GM18907 (cell line): ENCODE results near the gene CHD9.
"Not testable (repeated sequence)": the region's sequence is repeated elsewhere in the genome, so short reads cannot be mapped to it uniquely, and the experiment has no call there.

ENCODE experiments used
- ATAC-seq: cut with Tn5 transposase; IDR thresholded peaks from one replicate; pipeline ENCODE4 v1.9.1; 2021; ENCODE audit warnings: mild to moderate bottlenecking, moderate library complexity; ENCODE audit not compliant: unreplicated experiment

Gene CHD9

DNA sequence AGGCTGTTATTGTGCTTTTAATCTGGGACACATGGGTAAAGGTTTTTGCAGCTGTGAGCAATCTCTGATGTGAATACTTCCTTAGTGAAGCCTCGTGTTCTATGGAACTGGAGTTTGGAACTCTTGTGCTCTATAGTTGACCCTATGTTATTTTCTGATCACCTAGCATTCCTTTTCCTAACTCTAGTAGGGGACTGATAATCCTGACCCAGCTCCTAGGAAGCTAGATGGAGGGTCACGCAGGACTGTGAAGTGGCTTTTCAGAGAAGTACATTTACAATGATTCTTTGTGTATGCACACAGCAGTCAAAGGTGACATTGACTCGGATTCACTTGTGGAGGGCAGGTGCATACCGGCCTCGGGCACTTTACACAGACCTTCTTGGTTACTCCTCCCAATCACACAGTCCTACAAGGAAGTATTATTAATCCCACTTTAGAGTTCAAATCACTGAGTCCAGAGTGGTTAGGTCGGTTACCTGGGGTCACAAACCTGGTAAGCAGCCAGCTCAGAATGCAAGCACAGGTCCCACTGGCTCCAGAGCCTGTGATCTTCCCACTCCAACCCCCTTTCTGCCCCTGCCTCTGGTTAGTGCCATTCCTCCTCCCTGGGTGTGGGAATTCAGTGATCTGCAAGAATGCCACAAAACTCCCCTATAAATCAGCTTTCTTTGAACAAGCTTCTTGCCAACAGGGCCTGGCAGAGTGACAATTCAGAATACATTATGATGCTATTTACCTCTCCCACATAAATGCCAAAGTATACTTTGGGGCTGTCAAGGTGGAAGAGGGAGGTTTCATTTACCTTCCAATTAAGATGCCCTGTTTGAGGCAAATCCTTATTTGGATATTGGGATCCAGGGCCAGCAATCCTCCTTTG is 9.2 kb upstream of the CHD9 start:
- no peak for ATAC-seq

DNA sequence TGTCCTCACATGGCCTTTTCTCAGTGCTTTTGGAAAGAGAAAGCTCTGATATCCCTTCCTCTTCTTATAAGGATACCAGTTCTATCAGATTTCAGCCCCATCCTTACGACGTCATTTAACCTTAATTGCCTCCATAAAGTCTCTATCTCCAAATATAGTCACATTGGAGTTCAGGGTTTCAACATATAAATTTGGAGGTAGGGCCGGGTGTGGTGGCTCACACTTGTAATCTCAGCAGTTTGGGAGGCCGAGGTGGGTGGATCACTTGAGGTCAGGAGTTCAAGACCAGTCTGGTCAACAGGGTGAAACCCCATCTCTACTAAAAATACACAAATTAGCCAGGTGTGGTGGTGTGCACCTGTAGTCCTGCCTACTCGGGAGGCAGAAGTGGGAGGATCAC is 7.3 kb upstream of the CHD9 start:
- not testable (repeated sequence) for ATAC-seq

DNA sequence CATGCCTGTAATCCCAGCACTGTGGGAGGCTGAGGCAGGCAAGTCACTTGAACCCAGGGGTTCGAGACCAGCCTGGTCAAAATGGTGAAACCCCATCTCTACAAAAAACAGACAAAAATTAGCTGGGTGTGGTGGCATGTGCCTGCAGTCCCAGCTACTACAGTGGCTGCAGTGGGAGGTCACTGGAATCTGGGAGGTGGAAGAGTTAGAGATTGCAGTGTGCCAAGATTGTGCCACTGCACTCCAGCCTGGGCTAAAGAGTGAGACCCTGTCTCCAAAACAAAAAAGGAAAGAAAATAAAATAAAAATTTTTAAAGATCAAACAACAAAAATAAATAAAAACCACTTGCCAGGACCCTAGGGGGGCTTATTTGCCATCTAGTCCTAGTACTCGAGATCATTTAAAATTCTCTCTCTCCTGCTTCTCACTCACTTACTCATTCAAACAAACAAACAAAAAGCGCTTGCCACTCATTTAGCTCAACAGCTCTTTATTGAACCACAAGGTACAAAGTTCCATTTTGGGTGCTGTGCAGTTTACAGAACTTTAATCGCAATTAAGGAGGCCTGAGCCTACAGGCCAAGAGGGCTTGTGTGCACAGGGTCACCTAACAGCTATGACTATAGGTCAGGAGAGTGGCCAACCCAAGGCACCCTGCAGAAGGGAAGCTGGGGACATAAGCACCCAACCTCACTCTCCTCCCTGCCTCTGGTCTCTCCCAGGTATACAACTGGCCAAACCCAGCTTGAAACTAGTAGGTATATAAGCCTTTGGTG is 6.5 kb upstream of the CHD9 start:
- ATAC-seq, result no peak

DNA sequence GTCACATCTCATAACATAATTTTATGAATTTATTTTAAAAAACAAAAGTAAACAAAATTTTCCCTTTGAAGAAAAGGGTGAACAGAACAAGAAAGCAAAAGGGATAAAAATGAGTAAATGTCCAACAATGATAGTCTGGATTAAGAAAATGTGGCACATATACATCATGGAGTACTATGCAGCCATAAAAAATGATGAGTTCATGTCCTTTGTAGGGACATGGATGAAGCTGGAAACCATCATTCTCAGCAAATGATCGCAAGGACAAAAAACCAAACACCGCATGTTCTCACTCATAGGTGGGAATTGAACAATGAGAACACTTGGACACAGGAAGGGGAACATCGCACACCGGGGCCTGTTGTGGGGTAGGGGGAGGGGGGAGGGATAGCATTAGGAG is 3.5 kb upstream of the CHD9 start:
- ATAC-seq, result not testable (repeated sequence)

DNA sequence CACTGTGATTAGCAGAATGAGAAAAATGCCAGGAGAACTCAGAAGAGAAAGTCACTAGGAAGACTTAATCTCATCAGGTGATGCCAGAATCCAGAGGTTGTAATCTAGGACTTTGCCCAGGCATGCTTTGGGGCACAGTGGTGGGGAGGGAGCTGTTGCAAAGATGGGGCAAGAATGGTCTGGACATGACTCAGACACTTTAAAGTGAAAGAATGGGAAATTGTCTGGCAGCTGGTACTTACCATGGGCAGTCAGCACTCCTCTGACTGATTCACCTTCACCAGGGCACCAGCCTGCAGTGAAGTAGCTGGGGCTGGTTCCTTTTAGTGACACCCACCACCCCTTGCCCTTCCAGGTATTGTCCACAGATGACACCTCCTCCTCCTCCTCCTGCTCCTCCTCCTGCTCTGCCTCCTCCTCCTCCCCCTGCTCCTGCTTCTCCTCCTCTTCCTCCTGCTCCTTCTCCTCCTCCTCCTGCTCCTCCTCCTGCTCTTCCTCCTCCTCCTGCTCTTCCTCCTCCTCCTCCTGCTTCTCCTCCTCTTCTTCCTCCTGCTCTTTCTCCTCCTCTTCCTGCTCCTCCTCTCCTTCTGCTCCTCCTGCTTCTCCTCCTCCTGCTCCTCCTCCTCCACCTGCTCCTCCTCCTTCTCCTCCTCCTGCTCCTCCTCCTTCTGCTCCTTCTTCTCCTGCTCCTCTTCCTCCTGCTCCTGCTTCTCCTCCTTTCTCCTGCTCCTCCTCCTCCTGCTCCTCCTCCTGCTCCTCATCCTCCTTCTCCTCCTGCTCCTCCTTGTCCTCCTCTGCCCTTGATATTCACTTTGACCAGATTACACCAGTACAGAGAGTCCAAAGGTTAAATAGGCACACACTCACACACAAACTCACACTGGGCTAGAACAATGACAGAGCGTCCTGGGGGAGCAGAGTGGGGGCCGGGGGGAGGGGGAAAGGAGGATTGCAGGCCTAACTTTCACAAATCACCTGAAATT is 2.0 kb upstream of the CHD9 start, which contains the start of gene CHD9NB:
Gene CHD9NB (minus strand): TSS at position 379 of the 983 bp plus-strand sequence. CDS start 8,739 bp downstream, outside the sequence.
- peak; percentile 37 for ATAC-seq

DNA sequence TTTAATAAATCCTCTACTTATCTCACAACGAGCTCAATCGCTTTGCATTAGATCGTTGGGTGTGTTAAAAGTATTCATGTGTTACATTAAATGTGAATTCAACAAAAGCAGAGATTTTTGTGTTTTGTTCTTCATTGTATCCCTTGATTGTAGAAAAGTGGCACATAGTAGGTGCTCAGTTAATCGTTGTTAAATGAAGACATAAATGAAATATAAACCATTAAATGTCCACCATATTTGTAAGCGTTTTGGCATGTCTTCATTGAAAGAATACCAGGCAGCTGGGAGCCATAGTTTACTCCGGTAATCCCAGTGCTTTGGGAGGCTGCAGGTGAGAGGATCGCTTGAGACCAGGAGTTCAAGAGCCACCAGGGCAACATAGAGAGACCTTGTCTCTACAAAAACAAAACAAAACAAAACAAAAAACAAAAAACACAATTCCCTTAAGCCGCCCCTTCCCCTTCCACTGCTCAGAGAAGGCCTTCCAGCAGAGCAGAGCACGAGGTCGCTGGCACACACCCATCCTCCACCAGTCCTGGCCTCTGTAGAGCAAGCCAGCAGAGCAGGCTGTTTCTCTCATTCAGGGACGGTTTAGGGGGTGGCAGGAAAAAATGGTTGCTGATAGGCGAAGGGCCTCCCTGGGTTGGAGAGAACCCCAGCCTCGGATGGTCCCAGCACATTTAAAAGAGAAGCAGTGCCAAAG is 673 bp upstream of the CHD9 start:
- peak; percentile 40 for ATAC-seq

DNA sequence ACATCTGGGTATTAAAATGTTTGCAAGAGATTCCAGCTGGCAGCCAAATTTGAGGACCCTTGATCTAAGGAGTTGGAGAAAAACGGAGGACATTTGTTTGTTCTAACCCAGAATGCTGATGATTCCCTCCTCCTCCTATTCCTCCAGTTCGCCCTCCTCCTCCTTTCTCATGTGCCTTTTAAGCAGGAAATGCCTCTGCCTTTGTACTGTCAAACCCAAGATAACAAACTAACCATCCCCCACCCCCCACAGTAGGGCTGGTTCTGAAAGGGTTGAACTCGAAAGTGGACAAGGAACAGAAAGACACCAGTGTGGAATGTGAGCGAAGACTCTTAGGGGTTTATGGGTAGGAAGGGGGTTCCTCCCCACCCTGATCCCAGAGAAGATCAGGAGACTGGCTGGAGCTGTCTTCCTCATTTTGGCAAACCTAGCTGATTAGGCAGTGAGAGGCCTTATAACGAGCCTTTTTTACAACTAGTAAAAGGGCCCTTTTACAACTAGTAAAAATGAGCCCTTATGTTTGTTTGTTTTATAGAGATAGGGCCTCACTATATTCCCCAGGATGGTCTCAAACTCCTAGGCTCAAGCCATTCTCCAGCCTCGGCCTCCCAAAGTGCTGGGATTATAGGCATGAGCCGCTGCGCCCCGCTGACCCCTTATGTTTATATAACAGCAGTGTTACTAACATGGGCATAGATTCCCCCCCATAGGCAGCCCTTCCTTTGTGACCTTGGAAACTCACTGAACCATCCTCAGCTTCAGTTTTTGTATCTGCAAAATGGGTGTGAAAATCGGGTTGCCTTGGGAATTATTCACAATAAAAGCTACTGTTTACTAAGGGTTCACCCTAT is 975 bp downstream of the CHD9 start:
- ATAC-seq, result no peak

DNA sequence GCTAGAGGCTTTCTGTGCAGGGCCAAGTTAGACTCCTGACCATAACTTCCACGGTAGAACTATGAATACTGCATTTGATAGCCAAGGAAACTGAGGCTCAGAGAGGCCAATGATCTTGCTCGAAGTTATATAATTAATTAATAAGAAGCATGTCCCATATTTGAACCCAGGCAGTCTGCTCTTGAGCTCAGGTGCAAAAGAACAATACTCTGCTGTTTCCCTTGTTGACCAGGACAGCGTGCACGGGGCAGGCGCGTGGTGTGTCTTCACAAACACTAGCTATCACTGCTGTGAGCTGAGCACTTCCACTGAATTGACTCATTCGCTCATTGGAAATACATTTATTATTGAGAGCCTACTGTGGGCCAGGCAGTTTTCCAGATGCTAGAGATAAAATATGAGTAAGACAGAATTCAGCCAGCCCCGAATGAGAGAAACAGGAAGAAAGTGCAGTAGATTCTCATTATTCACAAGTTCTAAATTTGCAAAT is 1.6 kb downstream of the CHD9 start:
- no peak for ATAC-seq

DNA sequence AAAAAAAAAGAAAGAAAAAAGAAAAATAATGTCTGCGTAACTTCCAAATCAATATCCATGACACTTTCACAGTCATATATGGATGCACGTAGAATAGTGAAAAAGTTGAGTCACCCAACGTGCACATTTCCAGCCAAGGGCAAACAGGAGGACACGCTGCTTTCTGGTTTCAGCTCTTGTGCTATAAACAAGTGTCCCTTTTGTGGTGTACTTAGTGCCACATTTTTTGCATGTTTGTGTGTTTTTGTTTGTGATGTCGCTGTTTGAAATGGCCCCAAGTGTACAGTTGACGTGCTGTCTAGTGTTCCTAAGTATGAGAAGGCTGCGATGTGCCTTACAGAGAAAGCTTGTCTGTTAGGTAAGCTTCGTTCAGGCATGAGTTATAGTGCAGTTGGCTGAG is 2.9 kb downstream of the CHD9 start:
- ATAC-seq, result no peak

DNA sequence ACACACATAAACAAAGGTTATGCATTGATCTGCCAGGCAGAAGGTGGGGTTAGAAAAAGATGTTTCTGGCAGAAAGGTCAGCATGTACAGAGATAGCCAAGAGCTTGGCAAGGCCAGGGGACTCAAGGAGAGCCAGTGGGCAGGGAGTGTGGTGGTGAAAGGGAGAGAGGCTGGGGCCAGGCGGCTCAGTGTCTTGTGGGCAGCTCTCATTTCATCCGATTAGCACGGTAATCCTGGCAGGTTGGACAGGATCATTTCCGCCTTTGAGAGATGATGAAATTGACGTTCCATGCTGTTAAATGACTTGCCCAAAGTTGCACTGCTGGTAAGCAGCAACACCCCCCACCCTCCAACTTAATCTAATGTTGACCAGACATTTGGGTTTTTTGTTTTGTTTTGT is 3.6 kb downstream of the CHD9 start:
- no peak for ATAC-seq

DNA sequence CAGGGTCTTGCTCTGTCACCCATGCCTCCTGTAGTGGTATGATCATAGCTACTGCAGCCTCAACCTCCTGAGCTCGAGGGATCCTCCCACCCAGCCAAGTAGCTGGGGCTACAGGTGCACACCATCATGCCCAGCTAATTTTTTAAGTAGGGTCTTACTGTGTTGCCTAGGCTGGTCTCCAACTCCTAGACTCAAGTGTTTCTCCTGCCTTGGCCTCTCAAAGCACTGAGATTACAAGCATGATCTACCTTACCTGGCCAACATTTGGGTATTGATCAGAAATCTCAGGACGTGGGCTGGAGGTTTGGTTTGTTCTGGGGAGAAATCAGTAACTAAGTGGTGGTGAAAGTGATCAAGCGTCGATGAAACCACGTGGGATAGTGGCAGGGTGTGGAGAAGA is 4.1 kb downstream of the CHD9 start:
- no peak for ATAC-seq

DNA sequence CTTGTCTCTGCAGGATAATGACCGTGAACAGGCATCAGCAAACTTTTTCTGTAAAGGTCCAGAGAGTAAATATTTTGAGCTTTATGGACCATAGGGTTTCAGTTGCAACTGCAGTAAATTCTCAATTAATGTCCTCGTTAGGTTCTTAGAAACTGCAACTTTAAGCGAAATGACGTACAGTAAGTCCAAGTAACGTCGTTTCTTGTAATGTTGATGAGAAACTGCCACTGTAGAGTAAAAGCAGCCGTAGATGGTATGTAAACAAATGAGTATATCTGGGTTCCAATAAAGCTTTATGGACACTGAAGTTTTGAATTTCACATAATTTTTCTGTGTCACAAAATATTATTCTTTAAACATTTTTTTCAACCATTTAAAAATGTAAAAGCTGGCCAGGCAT is 4.9 kb downstream of the CHD9 start:
- no peak for ATAC-seq

DNA sequence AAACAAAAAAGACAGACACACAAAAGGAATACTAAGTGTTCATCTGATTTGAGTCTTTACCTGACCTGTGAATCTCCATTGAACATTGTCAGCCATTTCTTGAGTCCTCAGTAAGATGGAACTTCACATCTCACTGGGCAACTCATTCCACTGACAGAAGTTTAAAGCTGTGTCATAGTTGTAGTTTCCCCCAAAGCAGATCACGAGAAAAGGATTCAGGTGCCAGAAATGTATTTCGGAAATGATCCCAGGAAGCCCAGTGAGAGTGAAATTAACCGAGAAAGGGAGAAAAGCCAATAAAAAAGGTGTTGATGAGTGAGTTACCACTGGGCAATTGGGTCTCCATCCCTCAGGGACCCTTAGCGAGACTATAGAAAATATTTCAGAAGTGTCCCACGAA is 6.5 kb downstream of the CHD9 start:
- peak; percentile 17 for ATAC-seq

DNA sequence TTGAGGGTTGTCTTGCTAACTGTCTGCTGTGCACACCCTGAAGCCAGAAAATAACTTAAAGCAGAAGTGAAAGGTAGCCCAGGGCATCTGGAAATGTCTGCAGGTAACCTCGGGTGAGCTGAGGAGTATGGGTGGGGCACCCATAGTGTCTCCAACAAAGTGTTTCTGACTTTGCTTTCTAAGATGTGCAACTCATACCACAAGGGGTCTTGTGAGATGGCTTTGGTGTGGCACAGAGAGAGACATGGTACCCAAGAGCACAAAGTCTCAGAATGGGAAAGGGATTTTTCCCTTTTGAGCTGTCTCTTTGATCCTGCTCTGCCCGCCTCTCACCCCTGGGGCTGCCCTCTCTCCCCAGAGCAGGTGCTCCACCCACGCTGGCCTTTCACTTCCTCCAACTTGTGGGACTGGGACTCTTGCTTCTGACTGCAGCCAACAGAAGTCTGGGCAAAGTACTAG is 6.9 kb downstream of the CHD9 start:
- ATAC-seq, result peak; percentile 82

DNA sequence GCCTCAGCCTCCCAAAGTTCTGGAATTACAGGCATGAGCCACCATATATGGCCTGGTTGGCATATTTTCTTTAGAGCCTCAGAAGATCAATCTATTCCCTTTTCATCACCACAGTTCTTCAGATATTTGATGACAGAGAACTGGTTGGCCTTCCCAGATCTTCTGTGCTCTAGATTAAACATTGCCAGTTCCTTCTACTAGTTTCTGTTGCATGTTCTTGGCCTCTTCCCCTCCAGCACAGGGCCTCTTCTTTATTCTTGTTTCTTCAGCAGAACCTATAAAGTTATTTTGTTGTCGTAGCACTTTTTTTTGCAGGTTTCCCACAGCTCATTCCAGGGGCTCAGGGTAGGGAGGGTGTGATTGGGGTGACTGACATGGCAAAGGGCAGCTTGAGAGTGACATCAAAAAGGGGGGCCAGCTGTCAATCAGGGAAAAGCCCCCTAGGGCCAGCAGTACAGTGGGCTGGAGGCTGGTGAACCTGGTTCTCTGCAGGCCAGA is 9.3 kb downstream of the CHD9 start:
- no peak for ATAC-seq

DNA sequence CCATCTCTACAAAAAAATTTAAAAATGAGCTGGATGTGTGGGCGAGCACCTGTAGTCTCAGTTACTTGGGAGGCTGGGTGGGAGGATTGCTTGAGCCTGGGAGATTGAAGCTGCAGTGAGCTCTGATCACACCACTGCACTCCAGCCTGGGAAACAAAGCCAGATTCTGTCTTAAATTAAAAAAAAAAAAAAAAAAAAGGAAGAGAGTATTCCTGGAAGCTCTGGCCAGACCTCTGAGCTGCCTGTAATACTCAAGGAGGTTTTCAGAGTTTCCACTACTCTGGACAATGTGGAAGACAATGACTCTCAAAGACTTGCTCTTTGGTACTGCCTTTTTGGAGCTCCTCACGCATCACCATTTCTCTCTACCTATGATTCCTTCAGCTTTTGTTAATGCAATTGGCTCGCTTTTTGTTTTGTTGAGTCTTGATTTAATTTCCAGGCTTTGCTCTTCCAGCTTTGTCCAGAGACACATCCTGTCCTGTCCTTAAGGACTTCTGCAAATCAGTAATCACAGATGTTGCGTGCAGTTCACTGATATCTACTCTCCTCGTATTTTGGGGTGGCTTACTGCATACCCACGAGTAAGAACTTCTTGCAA is 10.8 kb downstream of the CHD9 start:
- no peak for ATAC-seq

DNA sequence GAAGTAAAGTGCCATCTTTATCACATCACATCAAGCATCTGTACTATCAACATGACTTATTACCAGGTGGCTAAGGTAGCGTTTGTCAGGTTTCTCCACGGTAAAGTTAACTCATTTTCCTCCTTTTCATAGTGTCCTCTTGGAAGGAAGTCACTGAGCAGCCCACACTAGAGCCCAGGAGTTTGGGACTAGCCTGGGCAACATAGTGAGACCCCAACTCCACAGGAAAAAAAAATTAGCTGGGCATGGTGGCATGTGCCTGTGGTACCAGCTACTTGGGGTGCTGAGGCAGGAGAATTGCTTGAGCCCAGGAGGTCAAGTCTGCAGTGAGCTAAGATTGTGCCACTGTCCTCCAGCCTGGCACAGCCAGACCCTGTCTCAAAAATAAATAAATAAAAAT is 12.9 kb downstream of the CHD9 start:
- no peak for ATAC-seq

DNA sequence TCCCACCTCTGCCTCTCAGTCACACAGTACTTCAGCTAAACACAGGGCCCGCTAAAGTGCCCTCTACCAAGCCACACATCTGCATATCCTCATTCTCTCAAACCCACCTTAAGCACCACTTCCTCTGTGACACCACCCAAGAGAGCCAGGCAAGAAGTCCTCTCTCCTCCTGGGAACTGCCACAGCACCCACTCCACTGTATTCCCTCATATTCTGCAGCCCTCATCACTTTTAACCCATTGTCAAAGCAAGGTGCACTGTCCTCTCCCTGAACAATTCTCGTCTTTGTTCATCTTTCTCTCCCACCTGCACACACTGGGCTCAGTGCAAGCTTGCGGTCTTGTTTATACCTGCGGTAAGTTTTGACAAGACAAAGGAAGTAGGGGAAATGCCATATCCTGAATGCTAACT is 13.6 kb downstream of the CHD9 start:
- peak; percentile 72 for ATAC-seq
